Measurements from ENCODE around the gene ANGPT4. TPM values are rescaled to one million over a fixed set of nuclear protein-coding genes. Genes with fewer than 3 reads are reported as not detected.

The ANGPT4 gene, protein sequence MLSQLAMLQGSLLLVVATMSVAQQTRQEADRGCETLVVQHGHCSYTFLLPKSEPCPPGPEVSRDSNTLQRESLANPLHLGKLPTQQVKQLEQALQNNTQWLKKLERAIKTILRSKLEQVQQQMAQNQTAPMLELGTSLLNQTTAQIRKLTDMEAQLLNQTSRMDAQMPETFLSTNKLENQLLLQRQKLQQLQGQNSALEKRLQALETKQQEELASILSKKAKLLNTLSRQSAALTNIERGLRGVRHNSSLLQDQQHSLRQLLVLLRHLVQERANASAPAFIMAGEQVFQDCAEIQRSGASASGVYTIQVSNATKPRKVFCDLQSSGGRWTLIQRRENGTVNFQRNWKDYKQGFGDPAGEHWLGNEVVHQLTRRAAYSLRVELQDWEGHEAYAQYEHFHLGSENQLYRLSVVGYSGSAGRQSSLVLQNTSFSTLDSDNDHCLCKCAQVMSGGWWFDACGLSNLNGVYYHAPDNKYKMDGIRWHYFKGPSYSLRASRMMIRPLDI
- total RNA-seq (2022) (not detected in 2 replicates), Bru-seq, nascent RNA (not detected), BruChase-seq, experiment 1, labeled RNA remaining after a 2-hour chase (percentile 4 among the genes with signal in this experiment), BruChase-seq, experiment 2, labeled RNA remaining after a 6-hour chase (not detected)
- long read RNA-seq = 0 reads

DNA sequence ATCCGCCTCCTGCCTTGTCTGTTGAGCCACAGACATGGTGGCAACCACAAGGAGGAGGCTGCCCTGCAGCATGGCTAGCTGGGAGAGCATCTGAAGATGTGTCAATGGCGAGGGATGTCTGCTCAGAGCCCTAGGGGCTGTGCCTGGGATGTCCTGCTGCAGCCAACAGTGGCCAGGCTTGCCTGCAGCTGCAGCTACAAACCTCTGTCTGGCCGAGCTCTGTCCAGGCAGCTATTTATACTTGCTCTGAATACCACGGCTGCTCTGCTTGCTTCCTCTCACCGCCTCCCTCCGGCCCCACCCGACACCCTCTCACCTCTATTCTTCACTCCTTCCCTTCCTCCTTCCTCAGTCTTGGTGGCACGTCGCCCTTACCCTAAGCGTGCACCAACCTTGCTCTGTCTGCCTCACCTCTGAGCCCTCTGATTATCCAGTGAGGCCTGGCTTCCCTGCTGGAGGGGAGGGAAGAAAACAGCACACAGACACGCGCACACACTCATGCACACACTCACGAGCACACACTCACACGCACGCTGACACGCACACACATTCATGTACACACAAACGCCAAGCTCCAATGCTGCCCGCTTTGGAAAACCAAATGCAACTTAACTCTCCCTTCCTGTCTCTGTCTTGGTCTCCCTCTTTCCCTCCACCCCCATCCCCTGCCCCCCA is at the start of gene ANGPT4:
TSS of gene ANGPT4 (minus strand) at position 210 of the 675 bp plus-strand sequence. CDS start at position 90, 120 bp downstream.
- ChIA-PET POLR2A (no interaction called here), CTCF (interaction anchor here (1.2 kb wide), 1 partner anchor 90 kb away, joined by 3 read pairs; no protein-coding TSS in a partner anchor)
- no peak within 1 kb of the TSS for H3K4me3 ChIP-seq (ENCODE audit: low read depth, low read length)
- H3K9me3 ChIP-seq = no peaks in the 10 kb centered on the region
- DNase-seq = no peak
- no peak within 1 kb of the TSS for H3K27ac Mint-ChIP-seq (ENCODE audit: unreplicated experiment)
- H3K9me3 Mint-ChIP-seq (ENCODE audit: unreplicated experiment) = no peaks in the 10 kb centered on the region
- H3K27me3 ChIP-seq (replicated peaks; ENCODE audit: control insufficient read depth, insufficient read depth, low read length) = no peaks in the 10 kb centered on the region
- H3K36me3 ChIP-seq (ENCODE audit: control insufficient read depth, insufficient read depth, low read length) = no peaks in the 10 kb centered on the region
- H3K27me3 Mint-ChIP-seq (ENCODE audit: insufficient read depth, unreplicated experiment) = peaks cover 8% of the 10 kb centered on the region
- H3K4me1 Mint-ChIP-seq (ENCODE audit: low read depth, unreplicated experiment) = no peaks in the 10 kb centered on the region
- TF ChIP-seq, protein P1, sequence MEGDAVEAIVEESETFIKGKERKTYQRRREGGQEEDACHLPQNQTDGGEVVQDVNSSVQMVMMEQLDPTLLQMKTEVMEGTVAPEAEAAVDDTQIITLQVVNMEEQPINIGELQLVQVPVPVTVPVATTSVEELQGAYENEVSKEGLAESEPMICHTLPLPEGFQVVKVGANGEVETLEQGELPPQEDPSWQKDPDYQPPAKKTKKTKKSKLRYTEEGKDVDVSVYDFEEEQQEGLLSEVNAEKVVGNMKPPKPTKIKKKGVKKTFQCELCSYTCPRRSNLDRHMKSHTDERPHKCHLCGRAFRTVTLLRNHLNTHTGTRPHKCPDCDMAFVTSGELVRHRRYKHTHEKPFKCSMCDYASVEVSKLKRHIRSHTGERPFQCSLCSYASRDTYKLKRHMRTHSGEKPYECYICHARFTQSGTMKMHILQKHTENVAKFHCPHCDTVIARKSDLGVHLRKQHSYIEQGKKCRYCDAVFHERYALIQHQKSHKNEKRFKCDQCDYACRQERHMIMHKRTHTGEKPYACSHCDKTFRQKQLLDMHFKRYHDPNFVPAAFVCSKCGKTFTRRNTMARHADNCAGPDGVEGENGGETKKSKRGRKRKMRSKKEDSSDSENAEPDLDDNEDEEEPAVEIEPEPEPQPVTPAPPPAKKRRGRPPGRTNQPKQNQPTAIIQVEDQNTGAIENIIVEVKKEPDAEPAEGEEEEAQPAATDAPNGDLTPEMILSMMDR (IDR thresholded peaks at IDR 0.05; ENCODE audit: insufficient read depth in 1 of 2, low read depth in 1 of 2, low read length in 1 of 2, severe bottlenecking in 1 of 2, unreplicated experiment in 1 of 2) = no peak
- no peaks in the 10 kb centered on the region for H3K36me3 Mint-ChIP-seq (ENCODE audit: insufficient read depth, unreplicated experiment)
- intact Hi-C loops (cut with micrococcal nuclease; ENCODE audit: unreplicated experiment) = no loop called here
- no peak within 1 kb of the TSS for H3K4me3 Mint-ChIP-seq (ENCODE audit: unreplicated experiment)
- H3K4me1 ChIP-seq = 0 out of 2 replicates have a peak, but pooled peaks cover 2% of the 10 kb centered on the region
- BruUV-seq (replicated peaks) = no TSS peak

DNA sequence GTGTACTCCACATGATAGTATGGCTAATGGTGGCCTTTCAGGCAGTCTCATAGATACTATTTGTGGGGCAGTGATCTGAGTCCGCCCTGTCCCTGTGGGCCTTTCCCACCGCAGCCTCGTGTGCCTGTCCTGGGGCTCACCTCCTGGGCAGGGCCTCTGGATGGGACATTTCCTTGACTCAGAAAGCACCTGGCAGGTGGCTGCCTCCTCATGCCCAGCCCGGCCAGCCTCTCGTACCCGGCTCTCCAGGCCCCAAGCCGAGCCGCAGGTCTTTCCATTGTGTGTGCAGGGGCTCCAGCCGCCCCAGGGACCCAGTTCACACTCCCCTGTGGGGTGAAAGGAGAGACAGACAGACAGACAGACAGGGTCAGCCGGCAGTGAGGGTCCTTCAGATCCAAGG is 47.7 kb upstream of the ANGPT4 start:
- BruUV-seq (replicated peaks) = no TSS peak
- CTCF ChIA-PET = no interaction called here

DNA sequence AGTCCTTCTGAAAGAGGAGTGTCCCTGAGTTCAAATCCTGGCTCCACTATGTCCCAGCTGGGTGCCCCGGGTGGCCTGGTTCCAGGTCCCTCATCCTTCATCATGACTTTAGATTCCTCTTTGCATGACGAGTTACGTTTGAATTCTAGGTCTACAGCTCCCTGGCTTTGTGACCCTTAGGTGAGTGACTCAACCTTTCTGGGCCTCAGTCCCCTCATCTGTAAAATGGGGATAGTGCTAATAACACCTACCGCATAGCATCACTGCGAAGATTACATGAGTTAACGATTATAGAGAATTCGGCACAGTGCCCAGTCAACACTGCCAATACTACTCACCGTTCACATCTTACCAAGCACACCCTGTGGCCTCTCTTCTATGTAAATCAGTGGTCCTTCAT is 46.5 kb upstream of the ANGPT4 start:
- Mint-ChIP-seq H3K9me3 (ENCODE audit: unreplicated experiment) (no peaks in the 10 kb centered on the region), H3K4me3 (ENCODE audit: unreplicated experiment) (no peak overlapping the region), H3K36me3 (ENCODE audit: insufficient read depth, unreplicated experiment) (no peaks in the 10 kb centered on the region), H3K27me3 (ENCODE audit: insufficient read depth, unreplicated experiment) (peaks cover 22% of the 10 kb centered on the region), H3K27ac (ENCODE audit: unreplicated experiment) (no peak overlapping the region), H3K4me1 (ENCODE audit: low read depth, unreplicated experiment) (no peaks in the 10 kb centered on the region)
- DNase-seq = no peak
- TF ChIP-seq, protein P1 (IDR thresholded peaks at IDR 0.05; ENCODE audit: insufficient read depth in 1 of 2, low read depth in 1 of 2, low read length in 1 of 2, severe bottlenecking in 1 of 2, unreplicated experiment in 1 of 2) = no peak
- Histone ChIP-seq H3K4me1 (no peaks in the 10 kb centered on the region), H3K4me3 (ENCODE audit: low read depth, low read length) (no peak overlapping the region), H3K9me3 (no peaks in the 10 kb centered on the region), H3K36me3 (ENCODE audit: control insufficient read depth, insufficient read depth, low read length) (no peaks in the 10 kb centered on the region), H3K27me3 (replicated peaks; ENCODE audit: control insufficient read depth, insufficient read depth, low read length) (no peaks in the 10 kb centered on the region)
- BruUV-seq (replicated peaks) = no TSS peak
- POLR2A ChIA-PET = no interaction called here
- intact Hi-C loops (cut with micrococcal nuclease; ENCODE audit: unreplicated experiment) = no loop called here
- CTCF ChIA-PET = no interaction called here

More for the DNA sequence above, 47.7 kb upstream of the ANGPT4 start:
- Mint-ChIP-seq H3K9me3 (ENCODE audit: unreplicated experiment) (no peaks in the 10 kb centered on the region), H3K27me3 (ENCODE audit: insufficient read depth, unreplicated experiment) (peaks cover 22% of the 10 kb centered on the region), H3K27ac (ENCODE audit: unreplicated experiment) (no peak overlapping the region), H3K4me3 (ENCODE audit: unreplicated experiment) (no peak overlapping the region), H3K4me1 (ENCODE audit: low read depth, unreplicated experiment) (no peaks in the 10 kb centered on the region), H3K36me3 (ENCODE audit: insufficient read depth, unreplicated experiment) (no peaks in the 10 kb centered on the region)
- POLR2A ChIA-PET = no interaction called here
- TF ChIP-seq, protein P1 (IDR thresholded peaks at IDR 0.05; ENCODE audit: insufficient read depth in 1 of 2, low read depth in 1 of 2, low read length in 1 of 2, severe bottlenecking in 1 of 2, unreplicated experiment in 1 of 2) = no peak
- no peaks in the 10 kb centered on the region for H3K9me3 ChIP-seq
- DNase-seq = no peak
- H3K4me3 ChIP-seq (ENCODE audit: low read depth, low read length) = no peak overlapping the region
- no peaks in the 10 kb centered on the region for H3K36me3 ChIP-seq (ENCODE audit: control insufficient read depth, insufficient read depth, low read length)
- no peaks in the 10 kb centered on the region for H3K27me3 ChIP-seq (replicated peaks; ENCODE audit: control insufficient read depth, insufficient read depth, low read length)
- no peaks in the 10 kb centered on the region for H3K4me1 ChIP-seq
- intact Hi-C loops (cut with micrococcal nuclease; ENCODE audit: unreplicated experiment) = no loop called here
